Tibial nerve (tissue), 3 donors: ENCODE results near the gene CDR2L.

Experiments used
- CTCF ChIP-seq, 5 experiments: fragments of 200-600 bp in 3 of 5; fragments of 450-650 bp in 2 of 5; sonication (generic) in 3 of 5; IDR thresholded peaks; one replicate each; pipeline ENCODE4 v1.5.1; 2016 to 2019; ENCODE audit warnings: antibody characterized with exemption in 5 of 5, mild to moderate bottlenecking in 3 of 5, moderate library complexity in 2 of 5
- POLR2A ChIP-seq, 2 donors: fragments of 450-650 bp; IDR thresholded peaks; one replicate each; pipeline ENCODE4 v1.6.1; 2017; ENCODE audit warnings: antibody characterized with exemption in 2 of 2, mild to moderate bottlenecking in 2 of 2, moderate library complexity in 2 of 2

DNA sequence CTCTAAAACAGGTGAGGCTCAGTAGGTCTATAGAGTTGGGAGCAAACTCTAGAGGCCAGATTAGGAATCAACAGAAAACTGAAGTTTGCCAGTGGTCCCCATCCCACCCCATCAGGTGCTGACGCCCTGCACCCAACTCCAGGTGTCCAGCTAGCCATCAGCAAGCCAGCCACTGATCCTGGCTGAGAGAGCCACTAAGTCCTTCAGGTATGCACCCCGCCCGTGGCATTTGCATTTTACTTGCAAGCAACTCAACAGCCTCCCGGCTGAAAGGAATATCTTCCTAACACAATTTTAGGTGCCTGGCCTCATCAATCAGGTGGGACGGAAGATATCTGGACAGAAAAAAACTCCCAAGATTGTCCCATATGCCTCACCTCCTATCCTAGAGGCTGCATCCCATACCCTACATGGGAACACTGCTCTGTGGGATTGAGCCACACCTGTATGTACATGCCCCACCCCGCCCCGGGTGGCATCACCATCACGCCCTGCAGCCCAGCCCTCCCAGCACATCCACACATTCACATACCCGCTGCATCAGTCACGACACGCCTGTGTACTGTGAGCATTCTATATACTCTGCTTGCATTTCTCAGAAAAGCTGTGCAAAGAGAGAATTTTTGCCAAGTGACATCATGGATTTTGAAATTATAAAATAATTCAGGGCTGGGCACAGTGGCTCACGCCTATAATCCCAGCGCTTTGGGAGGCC lies 43.5 kb upstream of the CDR2L start:
- no peak for TF ChIP-seq CTCF (IDR thresholded peaks at IDR 0.05)
- no peak for TF ChIP-seq POLR2A (IDR thresholded peaks at IDR 0.05)
